Endothelial cell (in vitro differentiated cells): ENCODE results near the gene PET100. TPM values are rescaled to one million over a fixed set of nuclear protein-coding genes. Genes with fewer than 3 reads are reported as not detected.

ENCODE experiments used
- DNase-seq: peaks from one replicate; pipeline ENCODE4 v3.0.0; 2021; ENCODE audit warnings: low spot score
- H3K27ac Mint-ChIP-seq: one replicate; pipeline ENCODE4 v1.8.0; 2021; ENCODE audit warnings: mixed read lengths, inconsistent platforms; ENCODE audit not compliant: unreplicated experiment
- H3K27me3 Mint-ChIP-seq: one replicate; pipeline ENCODE4 v1.8.0; 2021; ENCODE audit warnings: mild to moderate bottlenecking, moderate library complexity, mixed read lengths, inconsistent platforms; ENCODE audit not compliant: unreplicated experiment
- H3K36me3 Mint-ChIP-seq: one replicate; pipeline ENCODE4 v1.8.0; 2021; ENCODE audit warnings: mild to moderate bottlenecking, low read depth, mixed read lengths, inconsistent platforms; ENCODE audit not compliant: unreplicated experiment
- H3K4me1 Mint-ChIP-seq: one replicate; pipeline ENCODE4 v1.8.0; 2021; ENCODE audit warnings: mild to moderate bottlenecking, mixed read lengths, inconsistent platforms; ENCODE audit not compliant: unreplicated experiment
- H3K4me3 Mint-ChIP-seq: one replicate; pipeline ENCODE4 v1.8.0; 2021; ENCODE audit warnings: mild to moderate bottlenecking, mixed read lengths, inconsistent platforms; ENCODE audit not compliant: unreplicated experiment
- H3K9me3 Mint-ChIP-seq: one replicate; pipeline ENCODE4 v1.8.0; 2021; ENCODE audit warnings: mixed read lengths, inconsistent platforms; ENCODE audit not compliant: unreplicated experiment
- total RNA-seq: library from RNA; stranded (reverse); fragmentation: NEBNext Ultra II Directional; extraction: Animal tissue kit (Norgen Biotek cat#: 25700); gene quantifications from one replicate; pipeline ENCODE4 v1.2.1, GENCODE V29; 2021; ENCODE audit not compliant: unreplicated experiment
- TF ChIP-seq, protein P1 (sequence below): fragments of 200-600 bp; sonication (generic); IDR thresholded peaks from one replicate; pipeline ENCODE4 v1.5.0; 2021; ENCODE audit warnings: antibody characterized with exemption; ENCODE audit not compliant: unreplicated experiment

Gene PET100
- total RNA-seq, 1 donor from 2014 or later, result 122 TPM

DNA sequence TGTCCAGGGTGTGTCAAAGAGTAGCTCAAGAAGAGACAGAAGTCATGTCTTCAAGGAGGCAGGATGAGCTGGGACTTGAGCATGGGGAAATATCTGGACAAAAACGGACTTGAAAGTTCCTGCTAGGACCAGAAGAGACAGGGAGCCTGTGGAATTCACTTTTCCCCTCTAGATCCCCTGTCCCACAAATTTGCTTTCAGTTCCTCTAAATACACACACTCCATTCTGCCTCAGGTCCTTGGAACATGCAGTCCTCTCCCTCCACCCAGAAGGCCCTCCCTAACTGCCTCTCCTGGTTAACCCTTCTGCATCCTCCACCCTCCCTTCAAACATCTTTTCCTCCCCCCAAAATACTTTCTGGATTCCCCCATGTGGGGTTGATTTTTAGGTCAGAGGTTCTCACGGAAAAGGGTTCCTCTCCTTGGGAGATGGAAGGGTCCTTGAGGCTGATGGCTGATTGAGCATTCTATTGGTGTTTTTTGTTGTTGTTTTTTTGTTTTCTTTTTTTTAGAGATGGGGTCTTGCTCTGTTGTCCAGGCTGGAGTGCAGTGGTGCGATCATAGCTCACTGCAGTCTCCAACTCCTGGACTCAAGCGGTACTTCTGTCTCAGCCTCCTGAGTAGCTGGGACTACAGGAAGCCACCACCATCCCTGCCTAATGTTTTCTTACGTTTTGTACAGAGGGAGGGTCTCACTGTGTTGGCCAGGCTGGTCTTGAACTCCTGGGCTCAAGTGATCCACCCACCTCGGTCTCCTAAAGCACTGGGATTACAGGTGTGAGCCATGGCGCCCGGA is 32.3 kb downstream of the PET100 start:
- TF ChIP-seq, protein P1, sequence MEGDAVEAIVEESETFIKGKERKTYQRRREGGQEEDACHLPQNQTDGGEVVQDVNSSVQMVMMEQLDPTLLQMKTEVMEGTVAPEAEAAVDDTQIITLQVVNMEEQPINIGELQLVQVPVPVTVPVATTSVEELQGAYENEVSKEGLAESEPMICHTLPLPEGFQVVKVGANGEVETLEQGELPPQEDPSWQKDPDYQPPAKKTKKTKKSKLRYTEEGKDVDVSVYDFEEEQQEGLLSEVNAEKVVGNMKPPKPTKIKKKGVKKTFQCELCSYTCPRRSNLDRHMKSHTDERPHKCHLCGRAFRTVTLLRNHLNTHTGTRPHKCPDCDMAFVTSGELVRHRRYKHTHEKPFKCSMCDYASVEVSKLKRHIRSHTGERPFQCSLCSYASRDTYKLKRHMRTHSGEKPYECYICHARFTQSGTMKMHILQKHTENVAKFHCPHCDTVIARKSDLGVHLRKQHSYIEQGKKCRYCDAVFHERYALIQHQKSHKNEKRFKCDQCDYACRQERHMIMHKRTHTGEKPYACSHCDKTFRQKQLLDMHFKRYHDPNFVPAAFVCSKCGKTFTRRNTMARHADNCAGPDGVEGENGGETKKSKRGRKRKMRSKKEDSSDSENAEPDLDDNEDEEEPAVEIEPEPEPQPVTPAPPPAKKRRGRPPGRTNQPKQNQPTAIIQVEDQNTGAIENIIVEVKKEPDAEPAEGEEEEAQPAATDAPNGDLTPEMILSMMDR, result no peak
- Mint-ChIP-seq H3K9me3 (no peaks in the 10 kb centered on the region), H3K27ac (no peak overlapping the region), H3K4me1 (no peaks in the 10 kb centered on the region), H3K27me3 (peaks cover 3% of the 10 kb centered on the region), H3K4me3 (no peak overlapping the region), H3K36me3 (no peaks in the 10 kb centered on the region)
- no peak for DNase-seq

- no peaks in the 10 kb centered on the region for H3K36me3 Mint-ChIP-seq
- TF ChIP-seq, protein P1, result no peak
- H3K4me3 Mint-ChIP-seq, result no peak overlapping the region
- DNase-seq, result no peak
- H3K9me3 Mint-ChIP-seq, result no peaks in the 10 kb centered on the region
- no peak overlapping the region for H3K27ac Mint-ChIP-seq
- H3K4me1 Mint-ChIP-seq, result no peaks in the 10 kb centered on the region
- peaks cover 3% of the 10 kb centered on the region for H3K27me3 Mint-ChIP-seq
Observed at GRCh38 chr19:7662657-7663056, 33.1 kb downstream of the PET100 start.

GRCh38 chr19:7663706-7664105 is 34.1 kb downstream of the PET100 start:
- TF ChIP-seq, protein P1, result no peak
- no peak overlapping the region for H3K27ac Mint-ChIP-seq

DNA sequence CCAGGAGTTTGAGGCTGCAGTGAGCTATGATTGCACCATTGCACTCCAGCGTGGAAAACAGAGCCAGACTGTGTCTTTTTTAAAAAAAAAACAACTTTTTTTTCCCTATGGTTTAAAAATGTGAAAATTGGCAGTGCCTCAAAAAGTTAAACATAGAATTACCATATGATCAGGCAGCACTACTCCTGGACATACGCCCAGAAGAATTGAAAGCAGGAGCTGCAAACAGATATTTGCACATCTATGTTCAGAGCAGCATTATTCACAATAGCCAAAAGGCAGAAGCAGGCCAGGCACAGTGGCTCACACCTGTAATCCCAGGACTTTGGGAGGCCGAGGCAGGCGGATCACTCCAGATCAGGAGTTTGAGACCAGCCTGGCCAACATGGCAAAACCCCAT is 35.5 kb downstream of the PET100 start:
- no peak for DNase-seq
- Mint-ChIP-seq H3K4me3 (no peak overlapping the region), H3K36me3 (no peaks in the 10 kb centered on the region), H3K9me3 (no peaks in the 10 kb centered on the region), H3K4me1 (no peaks in the 10 kb centered on the region), H3K27me3 (peaks cover 9% of the 10 kb centered on the region), H3K27ac (no peak overlapping the region)
- TF ChIP-seq, protein P1, result no peak

More at GRCh38 chr19:7663706-7664105, 34.1 kb downstream of the PET100 start:
- H3K4me1 Mint-ChIP-seq, result no peaks in the 10 kb centered on the region
- no peak overlapping the region for H3K4me3 Mint-ChIP-seq
- no peaks in the 10 kb centered on the region for H3K9me3 Mint-ChIP-seq
- H3K27me3 Mint-ChIP-seq, result peaks cover 3% of the 10 kb centered on the region
- no peak for DNase-seq
- no peaks in the 10 kb centered on the region for H3K36me3 Mint-ChIP-seq

- TF ChIP-seq, protein P1, result no peak
- H3K36me3 Mint-ChIP-seq, result no peaks in the 10 kb centered on the region
- H3K27ac Mint-ChIP-seq, result no peak within 1 kb of the TSS
- H3K4me1 Mint-ChIP-seq, result peaks cover 4% of the 10 kb centered on the region
- DNase-seq, result no peak
- H3K9me3 Mint-ChIP-seq, result no peaks in the 10 kb centered on the region
- H3K4me3 Mint-ChIP-seq, result no peak within 1 kb of the TSS
- H3K27me3 Mint-ChIP-seq, result peaks cover 16% of the 10 kb centered on the region
Observed at GRCh38 chr19:7668842-7669241, 39.2 kb downstream of the PET100 start, which contains the start of gene RETN. Gene RETN (plus strand): TSS chr19:7669049. CDS start chr19:7669327, 278 bp downstream.
